Naive thymus-derived CD4-positive, alpha-beta T cell (primary cell): ENCODE results near the gene FRMD5. TPM values are rescaled to one million over a fixed set of nuclear protein-coding genes. Genes with fewer than 3 reads are reported as not detected.

ENCODE experiments used
- ATAC-seq: fragments of 150-1000 bp; cut with Tn5 transposase; 2 replicates; pipeline ENCODE4 v1.10.0; 2021; ENCODE audit warnings: mild to moderate bottlenecking, moderate library complexity
- CTCF ChIA-PET: fragments of 350-600 bp; sonication (Branson Sonifier 250); formaldehyde crosslinking; loops from one replicate; lab custom pipeline; 2021; ENCODE audit warnings: antibody characterized with exemption; lab: Charles Lee
- POLR2A ChIA-PET: fragments of 350-600 bp; sonication (Branson Sonifier 250); formaldehyde crosslinking; loops from one replicate; lab custom pipeline; 2021; ENCODE audit warnings: antibody characterized with exemption, inconsistent platforms; lab: Charles Lee
- DNase-seq, 9 donors: peaks; one replicate each; pipeline versions ENCODE4 v3.0.0 to v3.0.0-alpha.2; 2020 to 2022; ENCODE audit warnings: mixed read lengths in 1 of 9
- H3K27ac ChIP-seq: one replicate; pipeline ENCODE4 v1.7.0; 2013; ENCODE audit warnings: mild to moderate bottlenecking, low read depth, low read length, moderate library complexity
- H3K27me3 ChIP-seq, 2 donors: one replicate each; pipeline ENCODE4 v1.7.0; 2013; ENCODE audit warnings: low read length in 2 of 2, mild to moderate bottlenecking in 2 of 2, moderate library complexity in 2 of 2; ENCODE audit not compliant: control insufficient read depth in 2 of 2, insufficient read depth in 2 of 2
- H3K36me3 ChIP-seq, 3 experiments: 1 replicate in 2 of 3; 2 replicates in 1 of 3; pipeline ENCODE4 v1.7.0; 2013; ENCODE audit warnings: low read length in 3 of 3, mild to moderate bottlenecking in 3 of 3, moderate library complexity in 1 of 3; ENCODE audit not compliant: insufficient read depth in 3 of 3, control insufficient read depth in 2 of 3
- H3K4me1 ChIP-seq, 2 donors: one replicate each; pipeline ENCODE4 v1.7.0; 2013; ENCODE audit warnings: low read length in 2 of 2, mild to moderate bottlenecking in 2 of 2, moderate library complexity in 1 of 2; ENCODE audit not compliant: control insufficient read depth in 2 of 2, insufficient read depth in 2 of 2
- H3K4me3 ChIP-seq: 2 replicates; pipeline ENCODE4 v1.7.0; 2013; ENCODE audit warnings: mild to moderate bottlenecking, low read length
- H3K9me3 ChIP-seq, 3 experiments: 1 replicate in 2 of 3; 2 replicates in 1 of 3; pipeline ENCODE4 v1.7.0; 2013; ENCODE audit warnings: low read length in 3 of 3; ENCODE audit not compliant: control insufficient read depth in 2 of 3
- H3K27ac Mint-ChIP-seq, 9 donors: one replicate each; pipeline ENCODE4 v1.8.0; 2020 to 2022; ENCODE audit warnings: mixed read lengths in 9 of 9, mild to moderate bottlenecking in 8 of 9, moderate library complexity in 5 of 9, inconsistent platforms in 2 of 9
- H3K27me3 Mint-ChIP-seq, 5 donors: one replicate each; pipeline ENCODE4 v1.8.0; 2021 to 2022; ENCODE audit warnings: mixed read lengths in 5 of 5, mild to moderate bottlenecking in 1 of 5
- H3K36me3 Mint-ChIP-seq, 5 donors: one replicate each; pipeline ENCODE4 v1.8.0; 2020 to 2022; ENCODE audit warnings: mixed read lengths in 5 of 5, mild to moderate bottlenecking in 3 of 5, inconsistent platforms in 1 of 5
- H3K4me1 Mint-ChIP-seq, 7 donors: one replicate each; pipeline ENCODE4 v1.8.0; 2020 to 2022; ENCODE audit warnings: mixed read lengths in 7 of 7, mild to moderate bottlenecking in 3 of 7, inconsistent platforms in 1 of 7
- H3K4me3 Mint-ChIP-seq, 10 donors: one replicate each; pipeline ENCODE4 v1.8.0; 2020 to 2022; ENCODE audit warnings: mild to moderate bottlenecking in 10 of 10, mixed read lengths in 10 of 10, moderate library complexity in 6 of 10, inconsistent platforms in 2 of 10
- H3K9me3 Mint-ChIP-seq, 11 donors: one replicate each; pipeline ENCODE4 v1.8.0; 2020 to 2022; ENCODE audit warnings: mixed read lengths in 11 of 11, mild to moderate bottlenecking in 4 of 11, inconsistent platforms in 1 of 11, moderate library complexity in 1 of 11
- intact Hi-C, 2 donors: fragments of 100-400 bp; cut with micrococcal nuclease; formaldehyde crosslinking; loops; one replicate each; pipeline ENCODE4 v1.15.1; 2023
- polyA plus RNA-seq, 2 donors: library from polyadenylated mRNA; unstranded; fragments of 300-500 nt; fragmentation: Illumina TruSeq; gene quantifications; one replicate each; pipeline ENCODE4 v1.2.3, GENCODE V29; 2021
- total RNA-seq, 6 experiments: library from RNA in 5 of 6; stranded (reverse) in 5 of 6; gene quantifications; 1 replicate in 5 of 6; 2 replicates in 1 of 6; pipeline ENCODE4 v1.2.3 and lab custom pipeline; 2021 to 2026

FRMD5 gene
- total and polyA plus RNA-seq, 7 experiments from 2014 or later, result 0.31 to 0.39 (median 0.35) TPM; not detected in 4

GRCh38 chr15:43895586-43895985 lies 299.5 kb downstream of the FRMD5 start:
- POLR2A ChIA-PET, result interaction anchor here (0.8 kb wide), 1 partner anchor 1631 kb away, joined by 3 read pairs; no protein-coding TSS in a partner anchor
- no peak overlapping the region for H3K27ac Mint-ChIP-seq

GRCh38 chr15:43893956-43894355 lies 301.1 kb downstream of the FRMD5 start:
- no peak overlapping the region for H3K4me3 Mint-ChIP-seq
- ChIA-PET CTCF (no interaction called here), POLR2A (no interaction called here)
- DNase-seq, result no peak
- H3K27me3 Mint-ChIP-seq, result peaks cover 0 to 5% (median 0%) of the 10 kb centered on the region in 5 donors
- no peaks in the 10 kb centered on the region for H3K4me1 ChIP-seq
- H3K27ac Mint-ChIP-seq, result no peak overlapping the region
- no peaks in the 10 kb centered on the region for H3K4me1 Mint-ChIP-seq
- no peak overlapping the region for H3K4me3 ChIP-seq
- H3K27me3 ChIP-seq, result no peaks in the 10 kb centered on the region
- H3K9me3 Mint-ChIP-seq, result no peaks in the 10 kb centered on the region
- ATAC-seq, result no peak
- no peaks in the 10 kb centered on the region for H3K36me3 ChIP-seq
- intact Hi-C loops, result no loop called here
- no peaks in the 10 kb centered on the region for H3K9me3 ChIP-seq
- no peak overlapping the region for H3K27ac ChIP-seq
- peaks cover 0 to 2% (median 0%) of the 10 kb centered on the region in 5 donors for H3K36me3 Mint-ChIP-seq

More at GRCh38 chr15:43895586-43895985, 299.5 kb downstream of the FRMD5 start:
- H3K27me3 ChIP-seq, result no peaks in the 10 kb centered on the region
- H3K27ac ChIP-seq, result no peak overlapping the region
- DNase-seq, result no peak
- Mint-ChIP-seq H3K4me1 (no peaks in the 10 kb centered on the region), H3K9me3 (no peaks in the 10 kb centered on the region), H3K27me3 (peaks cover 0 to 5% (median 0%) of the 10 kb centered on the region in 5 donors), H3K4me3 (no peak overlapping the region), H3K36me3 (no peaks in the 10 kb centered on the region)
- CTCF ChIA-PET, result no interaction called here
- intact Hi-C loops, result no loop called here
- ATAC-seq, result no peak
- no peak overlapping the region for H3K4me3 ChIP-seq
- no peaks in the 10 kb centered on the region for H3K9me3 ChIP-seq
- no peaks in the 10 kb centered on the region for H3K36me3 ChIP-seq
- no peaks in the 10 kb centered on the region for H3K4me1 ChIP-seq

- Histone ChIP-seq H3K27me3 (no peaks in the 10 kb centered on the region), H3K27ac (no peak overlapping the region), H3K4me3 (no peak overlapping the region), H3K36me3 (no peaks in the 10 kb centered on the region), H3K4me1 (no peaks in the 10 kb centered on the region), H3K9me3 (no peaks in the 10 kb centered on the region)
- ChIA-PET CTCF (no interaction called here), POLR2A (no interaction called here)
- ATAC-seq (no peak), DNase-seq (no peak)
- Mint-ChIP-seq H3K4me1 (no peaks in the 10 kb centered on the region), H3K27me3 (peaks cover 0 to under 1% (median 0%) of the 10 kb centered on the region in 5 donors), H3K27ac (no peak overlapping the region), H3K4me3 (no peak overlapping the region), H3K9me3 (no peaks in the 10 kb centered on the region), H3K36me3 (peaks cover 0 to 6% (median 0%) of the 10 kb centered on the region in 5 donors)
- intact Hi-C loops, result no loop called here
Measured at GRCh38 chr15:43889042-43889441, 306.0 kb downstream of the FRMD5 start.

GRCh38 chr15:43887901-43888300 lies 307.2 kb downstream of the FRMD5 start:
- intact Hi-C loops, result no loop called here
- Mint-ChIP-seq H3K27ac (no peak overlapping the region), H3K36me3 (peaks cover 0 to 8% (median 0%) of the 10 kb centered on the region in 5 donors), H3K9me3 (no peaks in the 10 kb centered on the region), H3K27me3 (no peaks in the 10 kb centered on the region), H3K4me3 (no peak overlapping the region), H3K4me1 (no peaks in the 10 kb centered on the region)
- Histone ChIP-seq H3K27ac (no peak overlapping the region), H3K36me3 (no peaks in the 10 kb centered on the region), H3K9me3 (no peaks in the 10 kb centered on the region), H3K4me1 (no peaks in the 10 kb centered on the region), H3K27me3 (no peaks in the 10 kb centered on the region), H3K4me3 (no peak overlapping the region)
- CTCF ChIA-PET, result no interaction called here
- DNase-seq, result no peak
- POLR2A ChIA-PET, result no interaction called here
- no peak for ATAC-seq

- Histone ChIP-seq H3K4me1 (no peaks in the 10 kb centered on the region), H3K36me3 (no peaks in the 10 kb centered on the region), H3K9me3 (no peaks in the 10 kb centered on the region), H3K27me3 (no peaks in the 10 kb centered on the region), H3K27ac (no peak overlapping the region), H3K4me3 (no peak overlapping the region)
- H3K27me3 Mint-ChIP-seq, result no peaks in the 10 kb centered on the region
- no peaks in the 10 kb centered on the region for H3K9me3 Mint-ChIP-seq
- CTCF ChIA-PET, result no interaction called here
- H3K36me3 Mint-ChIP-seq, result peaks cover 0 to 10% (median 0%) of the 10 kb centered on the region in 5 donors
- no peak overlapping the region for H3K27ac Mint-ChIP-seq
- H3K4me3 Mint-ChIP-seq, result no peak overlapping the region
- POLR2A ChIA-PET, result no interaction called here
- intact Hi-C loops, result no loop called here
- H3K4me1 Mint-ChIP-seq, result no peaks in the 10 kb centered on the region
- no peak for ATAC-seq
- DNase-seq, result no peak
Measured at GRCh38 chr15:43886558-43886957, 308.5 kb downstream of the FRMD5 start.

- peaks cover 0 to 9% (median 0%) of the 10 kb centered on the region in 5 donors for H3K36me3 Mint-ChIP-seq
- ATAC-seq (no peak), DNase-seq (no peak)
- Histone ChIP-seq H3K27me3 (no peaks in the 10 kb centered on the region), H3K4me3 (no peak overlapping the region), H3K27ac (no peak overlapping the region), H3K4me1 (no peaks in the 10 kb centered on the region), H3K9me3 (no peaks in the 10 kb centered on the region), H3K36me3 (no peaks in the 10 kb centered on the region)
- intact Hi-C loops, result no loop called here
- ChIA-PET POLR2A (no interaction called here), CTCF (no interaction called here)
- H3K4me3 Mint-ChIP-seq, result no peak overlapping the region
- H3K4me1 Mint-ChIP-seq, result no peaks in the 10 kb centered on the region
- H3K27ac Mint-ChIP-seq, result no peak overlapping the region
- no peaks in the 10 kb centered on the region for H3K9me3 Mint-ChIP-seq
- no peaks in the 10 kb centered on the region for H3K27me3 Mint-ChIP-seq
Measured at GRCh38 chr15:43883571-43883970, 311.5 kb downstream of the FRMD5 start.

- Mint-ChIP-seq H3K4me1 (no peaks in the 10 kb centered on the region), H3K27ac (no peak overlapping the region), H3K4me3 (no peak overlapping the region), H3K27me3 (no peaks in the 10 kb centered on the region), H3K36me3 (peaks cover 0 to 9% (median 0%) of the 10 kb centered on the region in 5 donors), H3K9me3 (no peaks in the 10 kb centered on the region)
- CTCF ChIA-PET, result no interaction called here
- ATAC-seq, result no peak
- Histone ChIP-seq H3K4me3 (no peak overlapping the region), H3K4me1 (no peaks in the 10 kb centered on the region), H3K9me3 (no peaks in the 10 kb centered on the region), H3K27ac (no peak overlapping the region), H3K27me3 (no peaks in the 10 kb centered on the region), H3K36me3 (no peaks in the 10 kb centered on the region)
- POLR2A ChIA-PET, result no interaction called here
- no peak for DNase-seq
- intact Hi-C loops, result no loop called here
Measured at GRCh38 chr15:43881944-43882343, 313.1 kb downstream of the FRMD5 start.
